HG03108 (cell line): Measurements from ENCODE around the gene CACNA2D4.

Source experiments
- ATAC-seq: cut with Tn5 transposase; IDR thresholded peaks from one replicate; pipeline ENCODE4 v1.9.1; 2021; ENCODE audit warnings: moderate library complexity; ENCODE audit not compliant: unreplicated experiment

The CACNA2D4 gene

DNA sequence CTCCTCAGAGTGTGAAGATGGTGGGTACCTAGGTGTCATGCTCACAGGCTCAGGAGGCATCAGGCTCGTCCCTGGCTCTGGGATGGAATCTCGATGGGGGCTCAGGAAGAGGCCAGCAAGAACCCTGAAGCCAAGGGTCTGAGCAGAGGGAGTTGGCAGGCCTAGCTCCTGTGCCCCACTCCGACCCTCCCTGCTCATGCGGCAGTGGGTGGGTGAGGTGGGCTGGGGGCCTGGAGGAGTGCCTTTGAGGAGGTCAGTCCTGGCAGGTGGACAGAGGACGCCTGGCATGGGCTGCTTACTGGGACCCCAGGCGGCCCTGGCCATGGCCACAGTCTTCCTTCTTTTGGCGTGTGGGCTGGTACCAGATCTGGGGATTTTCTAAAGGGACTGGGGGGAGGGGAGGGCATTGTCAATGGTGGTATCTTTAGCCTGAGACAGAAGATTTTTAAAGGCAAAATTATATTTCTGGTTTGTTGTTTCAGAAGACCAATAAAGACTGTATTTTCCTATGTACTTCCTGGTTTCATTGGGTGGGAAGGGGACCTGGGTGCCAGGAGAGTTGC is 82.1 kb downstream of the CACNA2D4 start:
- ATAC-seq: no peak

DNA sequence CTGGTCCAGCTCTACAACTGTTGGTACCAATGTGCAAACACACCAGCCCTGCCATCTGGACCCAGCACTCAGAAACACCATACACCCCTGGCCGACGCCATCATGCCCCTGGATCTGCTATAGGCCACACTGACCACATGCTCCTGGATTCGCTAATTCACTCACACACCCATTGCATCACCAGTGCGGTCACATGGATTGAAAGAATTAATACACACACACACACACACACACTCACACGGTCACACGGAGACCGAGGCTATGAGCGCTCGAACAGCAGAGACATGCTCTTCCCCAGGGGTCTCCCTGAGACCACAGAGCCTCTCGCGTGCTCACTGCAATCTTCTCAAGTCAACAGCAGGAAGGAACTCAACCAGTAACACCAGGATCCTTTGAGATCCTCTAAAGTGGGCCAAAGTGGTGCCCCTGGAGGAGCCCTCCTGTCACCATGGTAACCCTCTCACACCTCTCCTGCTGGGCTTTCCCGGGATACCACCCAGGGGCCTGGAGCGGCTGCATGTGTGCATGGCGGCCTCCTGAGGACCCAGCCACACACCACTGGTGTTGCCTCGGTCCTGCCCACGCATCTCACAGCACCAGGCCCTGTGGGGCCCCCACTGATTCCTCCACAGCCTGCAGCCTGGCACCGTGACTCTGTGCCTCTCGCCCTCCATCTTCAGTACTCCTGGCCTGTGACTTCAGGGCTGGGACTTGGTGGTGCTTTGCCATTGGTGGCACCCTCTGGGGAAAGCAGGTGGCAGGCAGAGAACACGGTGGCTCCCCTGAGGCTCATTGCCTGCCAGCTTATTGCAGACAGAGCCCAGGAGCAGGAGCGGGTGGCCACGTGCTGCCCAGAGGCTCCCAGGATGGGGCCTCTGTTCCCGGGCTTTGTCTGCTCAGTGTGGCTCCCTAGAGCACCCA is 83.0 kb downstream of the CACNA2D4 start:
- ATAC-seq: no peak

DNA sequence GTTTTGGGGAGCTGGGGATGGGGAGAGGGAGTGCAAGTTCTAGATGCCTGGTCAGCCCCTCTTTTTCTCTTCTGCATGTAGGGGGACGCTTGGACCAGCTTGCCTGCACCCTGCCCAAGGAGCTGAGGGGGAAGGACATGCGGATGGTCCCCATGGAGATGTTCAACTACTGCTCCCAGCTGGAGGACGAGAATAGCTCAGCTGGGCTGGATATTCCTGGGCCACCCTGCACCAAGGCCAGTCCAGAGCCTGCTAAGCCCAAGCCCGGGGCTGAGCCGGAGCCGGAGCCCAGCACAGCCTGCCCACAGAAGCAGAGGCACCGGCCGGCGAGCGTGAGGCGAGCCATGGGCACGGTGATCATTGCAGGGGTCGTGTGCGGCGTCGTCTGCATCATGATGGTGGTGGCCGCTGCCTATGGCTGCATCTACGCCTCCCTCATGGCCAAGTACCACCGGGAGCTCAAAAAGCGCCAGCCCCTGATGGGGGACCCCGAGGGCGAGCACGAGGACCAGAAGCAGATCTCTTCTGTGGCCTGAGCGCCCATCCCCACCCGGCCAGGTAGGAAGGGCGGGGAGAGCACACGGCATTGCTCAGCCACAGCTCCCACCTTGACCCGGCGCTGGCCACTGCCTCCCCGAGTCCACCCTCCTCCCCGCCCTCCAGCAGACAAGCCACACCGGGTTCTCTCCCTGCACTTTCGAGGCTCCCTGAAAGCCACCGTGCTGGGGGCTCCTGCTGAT is 84.1 kb downstream of the CACNA2D4 start:
- no peak for ATAC-seq

DNA sequence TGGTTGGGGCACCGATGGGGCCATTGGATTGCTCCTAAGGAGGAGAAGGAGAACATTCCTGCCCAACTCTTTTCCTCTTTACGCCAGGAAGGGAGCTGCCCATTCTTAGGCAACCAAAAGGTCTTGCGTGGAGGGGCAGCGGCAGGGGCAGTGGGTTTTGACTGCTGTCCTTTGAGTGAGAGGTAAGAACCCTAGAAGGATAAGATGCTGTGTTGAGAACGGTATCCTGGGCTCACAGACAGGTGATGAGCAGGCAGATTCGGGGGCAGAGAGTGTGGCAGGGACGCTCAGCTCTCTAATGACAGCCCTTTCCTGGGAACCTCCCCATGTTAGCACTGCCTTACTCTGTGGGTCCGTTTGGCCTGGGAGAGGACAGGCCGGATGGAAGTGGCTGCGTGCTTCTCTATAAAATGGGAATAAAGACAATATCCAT is 84.8 kb downstream of the CACNA2D4 start:
- no peak for ATAC-seq

DNA sequence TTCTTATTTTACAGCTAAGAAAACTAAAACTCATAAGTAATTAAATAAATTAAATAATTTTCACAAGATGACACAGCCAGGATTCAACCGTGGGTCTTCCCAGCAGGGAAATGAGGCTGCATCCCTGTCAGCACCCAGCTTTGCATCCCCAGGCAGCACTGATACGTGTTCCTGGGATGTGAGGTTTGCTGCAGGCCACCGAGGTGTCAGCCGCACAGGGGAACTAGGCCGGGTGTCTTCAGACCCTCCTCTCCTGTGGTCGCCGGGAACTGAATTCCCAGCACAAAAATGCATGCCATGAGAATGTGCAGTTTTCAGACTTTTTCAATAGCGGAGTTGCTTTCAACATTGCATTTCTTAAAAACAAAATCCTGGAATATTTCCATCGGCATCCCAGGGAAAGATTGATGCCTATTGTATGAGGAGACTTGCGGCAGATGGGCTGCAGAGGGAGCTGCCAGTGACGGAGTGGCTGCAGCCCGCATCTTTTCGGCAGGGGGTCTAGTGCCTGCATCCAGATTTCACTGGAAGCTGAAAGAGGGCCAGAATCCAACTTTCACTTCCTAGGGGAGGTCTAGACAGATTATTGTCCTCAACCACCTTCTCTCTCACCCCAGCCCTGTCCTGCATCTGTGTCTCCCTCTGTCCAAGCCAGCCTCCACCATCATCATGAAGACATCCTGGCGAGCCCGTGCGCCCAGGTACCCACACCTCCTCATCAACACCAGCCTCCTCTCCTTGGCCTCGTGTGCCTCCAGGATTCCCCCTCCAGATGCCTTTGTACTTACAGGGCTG is 85.5 kb downstream of the CACNA2D4 start:
- ATAC-seq: no peak

DNA sequence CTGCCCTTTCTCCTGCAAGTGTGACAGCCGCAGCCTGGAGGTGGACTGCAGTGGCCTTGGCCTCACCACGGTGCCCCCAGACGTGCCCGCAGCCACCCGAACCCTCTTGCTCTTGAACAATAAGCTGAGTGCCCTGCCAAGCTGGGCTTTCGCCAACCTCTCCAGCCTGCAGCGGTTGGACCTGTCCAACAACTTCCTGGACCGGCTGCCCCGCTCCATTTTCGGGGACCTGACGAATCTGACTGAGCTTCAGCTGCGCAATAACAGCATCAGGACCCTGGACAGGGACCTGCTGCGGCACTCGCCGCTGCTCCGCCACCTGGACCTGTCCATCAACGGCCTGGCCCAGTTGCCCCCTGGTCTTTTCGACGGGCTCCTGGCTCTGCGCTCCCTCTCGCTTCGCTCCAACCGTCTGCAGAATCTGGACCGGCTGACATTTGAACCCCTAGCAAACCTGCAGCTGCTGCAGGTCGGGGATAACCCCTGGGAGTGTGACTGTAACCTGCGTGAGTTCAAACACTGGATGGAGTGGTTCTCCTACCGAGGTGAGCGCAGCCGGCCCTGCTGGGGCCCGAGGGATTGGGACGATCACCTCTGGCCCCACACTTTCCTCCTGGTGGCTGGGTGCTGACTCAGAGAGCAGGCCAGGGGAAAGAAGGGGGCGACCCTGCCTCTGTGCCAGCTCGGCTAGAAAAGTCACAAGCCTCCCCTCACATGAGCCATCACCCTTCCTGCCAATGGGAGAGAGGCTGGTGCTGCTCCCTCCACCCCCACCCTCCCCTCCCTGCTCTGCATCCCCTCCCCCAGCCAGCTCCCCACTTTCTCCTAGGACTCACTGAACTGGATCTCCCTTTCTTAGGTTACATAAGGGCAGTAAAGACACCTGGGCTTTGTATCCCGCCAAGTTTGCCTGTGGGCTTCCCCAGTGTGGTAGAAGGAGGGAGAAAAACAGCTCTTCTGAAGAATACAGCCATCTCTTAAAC is 87.2 kb downstream of the CACNA2D4 start:
- ATAC-seq: no peak

DNA sequence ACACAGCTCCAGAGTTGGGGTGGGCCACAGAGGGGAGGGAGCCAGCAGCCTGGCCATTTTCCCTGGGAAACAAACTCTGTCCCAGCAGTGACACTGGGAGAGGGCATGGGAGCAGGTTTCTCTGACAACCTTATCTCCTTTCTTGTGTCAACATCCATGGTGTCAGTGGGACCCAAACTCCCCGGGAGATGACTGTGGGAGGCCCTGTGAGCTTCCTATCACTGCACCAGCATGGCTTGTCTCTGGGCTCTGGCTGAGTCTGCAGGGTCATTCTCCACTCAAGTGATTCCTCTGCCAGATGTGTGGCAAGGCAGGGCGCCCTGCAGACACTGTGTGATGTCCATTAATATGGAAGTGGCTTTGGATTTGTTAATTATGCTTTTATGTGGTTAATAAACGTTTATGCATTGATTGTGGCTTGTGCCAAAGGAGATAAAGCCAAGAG is 88.0 kb downstream of the CACNA2D4 start:
- ATAC-seq: no peak

DNA sequence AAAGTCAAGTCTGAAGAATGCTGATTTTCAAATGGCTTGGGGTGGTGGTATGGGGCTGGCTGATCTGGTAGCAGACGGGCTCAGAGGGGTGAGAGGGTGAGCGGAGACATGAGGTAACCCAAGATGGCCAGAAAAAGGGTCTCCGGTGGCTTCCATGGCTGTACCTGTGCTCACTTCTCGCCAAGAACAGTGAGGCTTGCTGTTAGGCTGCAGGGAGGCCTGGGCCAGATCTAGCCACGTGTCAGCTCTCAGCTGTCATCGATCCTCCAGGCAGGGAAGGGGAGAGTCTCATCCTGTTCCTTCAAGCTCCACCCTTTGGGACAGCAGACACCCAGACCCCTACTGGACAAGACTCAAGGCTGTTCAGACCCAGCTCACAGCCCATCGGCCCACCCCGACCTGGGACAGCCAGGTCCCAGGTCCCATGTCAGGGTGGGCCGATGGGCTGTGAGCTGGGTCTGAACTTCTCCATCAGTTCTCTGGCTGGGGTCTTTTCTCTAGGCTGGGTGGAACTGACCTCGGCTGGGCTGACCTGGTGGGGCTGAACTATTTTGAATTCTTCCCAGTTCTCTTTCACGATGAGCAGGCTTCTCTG is 89.0 kb downstream of the CACNA2D4 start:
- ATAC-seq: no peak

DNA sequence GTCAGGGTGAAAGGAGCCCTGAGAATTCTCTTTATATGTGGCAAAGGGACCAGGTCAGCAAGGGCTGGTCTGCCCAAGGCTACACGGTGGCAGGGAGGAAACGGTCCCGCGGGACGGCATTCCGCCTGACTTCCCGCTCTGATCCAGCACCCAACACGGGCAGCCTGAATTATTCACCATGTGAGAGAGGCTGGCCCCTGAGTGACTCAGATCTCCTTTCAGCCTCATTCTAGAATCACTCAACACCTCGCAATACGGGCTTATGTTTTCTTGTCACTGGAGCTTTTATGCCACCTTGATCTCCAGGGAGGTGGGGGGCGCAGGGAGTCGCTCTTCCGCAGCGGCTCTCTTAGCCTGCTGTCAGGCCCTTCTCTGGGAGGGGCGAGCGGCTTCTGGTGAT is 89.6 kb downstream of the CACNA2D4 start:
- ATAC-seq: no peak

DNA sequence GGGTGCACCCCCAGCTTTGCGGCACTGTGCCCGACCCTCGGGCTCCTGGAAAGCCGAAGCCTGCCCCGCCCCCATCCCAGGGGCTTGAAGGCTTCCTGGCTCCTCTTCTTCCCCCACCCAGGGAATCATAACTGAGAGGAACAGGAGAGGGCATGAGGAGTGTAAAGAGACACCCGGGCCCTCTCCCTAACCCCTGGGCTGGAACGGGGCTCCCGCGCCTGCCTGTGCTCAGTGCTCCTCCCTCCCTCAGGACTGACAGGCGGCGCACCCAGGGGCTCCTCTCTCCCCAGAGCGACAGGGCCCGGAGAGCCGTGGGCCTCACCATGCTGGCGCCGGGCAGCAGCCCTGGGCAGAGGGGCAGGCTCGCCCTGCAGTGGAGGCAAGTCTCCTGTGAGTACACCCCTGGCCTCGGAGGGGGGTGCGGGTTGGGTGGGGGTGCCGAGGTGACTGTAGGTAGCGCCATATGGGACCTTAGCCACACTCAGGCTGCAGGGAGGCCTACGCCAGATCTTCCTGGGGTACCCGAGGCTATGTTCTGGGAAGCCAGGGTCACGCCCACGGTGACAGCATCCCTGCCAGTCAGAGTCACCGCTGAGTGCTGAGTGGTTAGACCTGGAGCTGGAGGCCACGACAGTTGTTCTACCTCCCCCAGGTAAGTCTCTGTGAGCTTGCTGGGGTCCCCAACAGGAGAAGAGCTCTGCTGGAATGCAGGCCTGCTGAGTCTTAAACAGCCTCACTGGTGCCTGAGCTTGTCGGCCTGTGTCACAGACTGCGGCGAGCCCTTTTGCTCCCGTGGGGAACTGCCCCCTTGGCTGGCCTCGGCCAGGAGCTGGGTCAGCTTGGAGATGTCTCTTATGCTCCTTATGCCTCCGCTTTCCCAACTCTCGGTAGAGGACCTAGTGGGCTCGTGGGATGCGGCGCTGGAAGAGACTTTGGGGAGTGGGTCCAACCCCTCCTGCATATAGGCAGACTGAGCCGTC is 90.3 kb downstream of the CACNA2D4 start:
- no peak for ATAC-seq

DNA sequence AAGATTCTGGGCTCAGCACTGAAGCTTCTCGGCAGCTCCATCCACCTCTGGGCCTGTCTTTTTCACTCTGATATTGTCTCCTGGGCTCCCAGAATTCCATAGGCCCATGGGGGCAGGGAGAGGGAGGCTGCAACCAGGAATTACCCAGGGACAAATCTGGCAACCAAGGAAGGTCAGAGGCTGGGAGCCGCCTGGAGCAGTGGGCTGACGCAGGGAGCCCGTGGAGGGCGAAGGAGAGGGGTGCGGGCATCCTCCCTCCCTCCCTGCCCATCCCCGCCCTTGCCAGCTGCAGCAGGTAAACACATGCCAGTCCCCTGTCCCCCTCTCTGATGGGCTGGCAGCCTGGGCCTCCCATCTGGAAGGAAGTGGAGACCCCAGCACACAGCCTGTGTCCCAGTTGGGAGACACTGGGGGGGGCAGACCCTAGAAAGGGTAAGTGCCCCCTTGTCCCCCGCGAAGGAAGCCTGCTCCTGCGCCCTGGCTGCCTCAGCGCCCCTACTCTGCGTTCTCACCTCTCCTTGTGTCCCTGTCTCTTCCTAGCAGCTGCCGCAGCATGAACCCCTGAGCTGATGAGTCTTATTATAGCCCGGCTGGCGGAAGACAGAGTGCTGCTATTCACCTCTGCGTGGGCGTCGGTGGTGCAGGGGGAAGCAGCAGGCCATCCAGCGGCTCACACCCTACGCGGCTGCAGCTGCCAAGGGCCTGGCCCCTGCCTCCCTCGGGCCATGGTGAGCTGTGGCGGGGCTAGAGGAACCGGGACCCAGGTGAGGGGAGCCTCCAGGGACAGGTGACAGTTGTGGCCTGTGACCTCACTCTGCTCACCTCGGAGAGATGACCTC is 91.4 kb downstream of the CACNA2D4 start:
- ATAC-seq: no peak

DNA sequence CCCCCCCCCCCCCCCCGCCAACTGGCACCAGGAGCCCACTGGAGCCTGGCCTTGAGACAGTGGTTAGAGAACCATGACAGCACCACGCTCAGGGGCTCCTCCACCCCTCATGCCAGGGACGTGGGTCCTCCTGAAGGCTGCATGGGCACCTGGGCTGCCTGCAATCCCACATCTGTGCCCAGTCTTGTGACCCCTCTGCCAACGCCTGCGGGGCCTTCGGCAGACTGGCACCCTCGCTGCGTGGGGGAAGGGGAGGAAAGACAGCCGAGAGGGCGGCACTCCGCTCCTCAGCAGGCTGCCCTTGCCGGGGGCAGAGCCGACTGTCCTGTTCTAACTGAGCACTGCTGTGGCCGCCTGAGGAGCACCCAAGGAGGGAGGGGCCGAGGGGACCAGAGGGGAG is 92.1 kb downstream of the CACNA2D4 start:
- ATAC-seq: no peak

DNA sequence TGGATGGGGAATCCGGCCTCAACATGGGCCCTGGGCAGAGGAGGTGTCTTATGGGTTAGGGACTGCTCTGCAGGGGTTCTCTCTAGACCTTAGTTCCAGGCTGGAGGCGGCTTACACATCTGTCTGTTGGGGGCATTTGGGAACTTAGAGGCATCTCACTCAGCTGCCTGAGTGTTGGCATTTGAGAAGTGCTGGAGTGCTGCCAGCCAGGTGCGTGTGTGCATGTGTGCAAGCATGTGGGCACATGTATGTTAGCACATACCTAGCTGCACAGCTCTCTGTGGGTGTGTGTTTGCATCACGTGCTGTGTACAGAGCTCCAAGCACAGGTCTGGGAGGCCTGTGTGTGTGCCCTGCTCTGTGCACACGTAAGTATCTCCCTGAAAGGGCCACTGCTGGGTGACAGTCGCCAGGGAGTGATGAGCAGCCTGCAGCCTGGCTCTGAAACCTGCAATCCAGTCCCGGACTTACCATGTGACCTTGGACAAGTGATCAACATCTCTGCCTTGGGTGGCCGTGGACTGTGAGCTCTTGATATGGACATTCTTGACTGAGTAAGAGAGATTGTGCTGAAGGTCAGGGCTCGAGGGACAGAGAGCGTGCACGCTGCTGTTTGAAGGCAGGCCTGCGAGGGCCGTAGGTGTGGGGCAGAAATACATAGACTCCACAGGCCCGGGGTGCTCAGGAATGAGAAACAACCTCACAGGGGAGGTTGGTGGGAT is 92.9 kb downstream of the CACNA2D4 start:
- ATAC-seq: no peak

DNA sequence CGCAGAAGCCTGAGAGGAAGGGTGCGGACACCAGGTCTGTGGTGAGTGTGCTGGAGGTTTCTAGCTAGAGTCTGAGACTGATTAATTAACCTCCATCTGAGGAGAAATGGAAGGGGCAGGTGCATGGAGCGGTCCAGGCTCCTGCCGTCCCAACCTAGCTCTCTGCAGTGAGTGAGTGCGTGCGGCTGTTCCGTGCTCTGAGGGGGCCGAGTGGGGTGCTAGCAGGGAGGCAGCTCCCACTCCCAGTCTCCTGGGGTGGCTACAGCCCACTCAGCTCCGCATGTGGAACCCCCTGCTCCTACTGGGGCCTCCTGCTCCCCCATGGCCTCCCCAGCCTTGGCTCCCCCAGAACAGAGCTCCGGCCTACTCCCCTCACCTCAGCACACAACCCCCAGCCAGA is 95.2 kb downstream of the CACNA2D4 start:
- no peak for ATAC-seq

DNA sequence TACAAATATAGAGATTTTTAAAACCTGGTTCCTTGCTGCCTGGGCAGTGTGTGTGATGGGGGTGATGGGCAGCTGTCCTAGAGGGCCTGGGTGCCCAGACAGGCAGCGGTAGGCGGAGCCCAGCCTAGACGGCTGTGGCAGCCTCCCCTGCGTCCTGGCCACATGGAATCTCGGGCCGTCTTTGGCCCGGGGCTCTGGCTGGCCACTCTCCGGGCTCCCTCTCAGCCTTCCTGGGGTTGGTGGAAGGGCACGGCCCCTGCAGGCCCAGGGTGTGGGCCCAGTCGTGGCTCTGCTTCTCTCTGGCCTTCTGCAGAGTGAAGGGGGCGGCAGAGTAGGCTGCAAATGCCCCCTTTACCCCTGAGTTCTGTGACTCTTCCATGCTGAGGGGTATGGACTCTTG is 95.8 kb downstream of the CACNA2D4 start:
- no peak for ATAC-seq

DNA sequence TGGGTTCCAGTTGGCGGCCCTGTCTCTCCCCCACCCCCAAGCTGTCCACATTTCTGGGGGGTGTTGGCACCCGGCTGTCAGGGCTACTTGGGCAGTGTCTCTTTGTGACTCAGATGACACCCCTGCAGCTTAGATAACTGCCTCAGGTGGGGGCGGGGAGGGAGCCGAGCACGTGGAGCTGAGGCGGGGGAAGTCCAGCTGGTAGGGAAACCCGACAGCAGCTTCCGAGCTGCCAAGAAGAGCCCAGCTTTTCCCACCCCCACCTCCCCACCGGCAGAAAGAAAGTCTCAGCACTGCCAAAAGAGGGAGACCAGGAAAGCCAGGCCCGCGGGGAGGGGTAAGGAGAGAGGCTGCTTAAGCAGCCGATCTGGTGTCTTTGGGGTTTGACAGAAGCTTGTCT is 96.6 kb downstream of the CACNA2D4 start:
- ATAC-seq: no peak

DNA sequence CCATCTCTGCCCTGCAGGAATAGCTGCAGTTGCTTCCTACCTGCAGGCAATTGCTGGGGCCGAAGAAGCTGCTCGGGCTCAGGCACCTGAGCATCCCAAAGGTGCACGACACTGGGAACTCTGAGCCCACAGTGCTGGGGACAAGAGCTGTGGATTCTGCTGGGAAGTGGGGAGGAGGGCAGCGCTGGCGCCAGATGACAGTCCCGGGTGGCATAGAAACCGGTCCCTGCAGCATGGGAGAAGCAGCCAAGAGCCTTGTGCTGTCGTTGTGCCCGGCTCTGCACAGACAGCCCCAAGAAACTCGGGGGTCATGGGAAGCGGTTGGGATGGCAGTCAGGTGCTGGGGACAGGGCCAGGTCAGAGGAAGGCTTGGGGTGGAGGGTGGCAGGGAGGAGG is 97.6 kb downstream of the CACNA2D4 start:
- ATAC-seq: no peak
